Choroid plexus epithelial cell (primary cell): ENCODE results near the gene IKBKG.

Experiments used
- DNase-seq: peaks from one replicate; pipeline ENCODE4 v3.0.0-alpha.2; 2010; ENCODE audit warnings: low read depth
- H3K4me3 ChIP-seq: 2 replicates; pipeline ENCODE4 v1.5.1; 2011; ENCODE audit warnings: low read depth, mild to moderate bottlenecking, control low read depth, low read length, moderate library complexity
- CTCF ChIP-seq: conservative IDR thresholded peaks from 2 replicates; pipeline ENCODE4 v1.5.1; 2011; ENCODE audit warnings: low read depth, mild to moderate bottlenecking, control low read depth, inconsistent platforms, low read length, moderate library complexity

Gene IKBKG

GRCh38 chrX:154515966-154516655 is 31.3 kb upstream of the IKBKG start, which contains the start of gene FAM3A:
TSS of gene FAM3A (minus strand) at chrX:154516232. CDS start at chrX:154515772, 460 bp downstream.
- peak; percentile 93 for DNase-seq
- no peak for TF ChIP-seq CTCF
- peak within 1 kb of the TSS; percentile 67 for H3K4me3 ChIP-seq

GRCh38 chrX:154516656-154517100 is 30.7 kb upstream of the IKBKG start:
- TF ChIP-seq CTCF, result no peak
- H3K4me3 ChIP-seq, result peak overlapping the region; percentile 53
- DNase-seq, result peak; percentile 81

GRCh38 chrX:154517101-154517781 is 30.2 kb upstream of the IKBKG start:
- TF ChIP-seq CTCF, result no peak
- no peak for DNase-seq
- H3K4me3 ChIP-seq, result peak overlapping the region; percentile 20

- no peak for TF ChIP-seq CTCF
- no peak for DNase-seq
- H3K4me3 ChIP-seq, result no peak overlapping the region
Measured at GRCh38 chrX:154519389-154519788, 28.0 kb upstream of the IKBKG start.

GRCh38 chrX:154525606-154526490 is 21.6 kb upstream of the IKBKG start:
- DNase-seq, result no peak
- TF ChIP-seq CTCF, result no peak

GRCh38 chrX:154526901-154527675 is 20.3 kb upstream of the IKBKG start:
- peak; percentile 84 for DNase-seq
- H3K4me3 ChIP-seq, result peak overlapping the region; percentile 45

More at GRCh38 chrX:154525606-154526490, 21.6 kb upstream of the IKBKG start:
- H3K4me3 ChIP-seq, result no peak overlapping the region

More at GRCh38 chrX:154526901-154527675, 20.3 kb upstream of the IKBKG start:
- TF ChIP-seq CTCF, result peak; percentile 69
